ENCODE data around the gene ARL8B. TPM values are rescaled to one million over a fixed set of nuclear protein-coding genes. Genes with fewer than 3 reads are reported as not detected.

The ARL8B gene
- total and polyA plus RNA-seq, 9 donors = 27.1 to 70.6 (median 49.8) TPM

- Histone ChIP-seq H3K27ac (no peak overlapping the region), H3K9me3 (no peaks in the 10 kb centered on the region), H3K36me3 (no peaks in the 10 kb centered on the region), H3K4me1 (ENCODE audit: insufficient read depth) (peaks cover 10% of the 10 kb centered on the region), H3K4me3 (no peak overlapping the region), H3K27me3 (no peaks in the 10 kb centered on the region)
- TF ChIP-seq POLR2A (IDR thresholded peaks at IDR 0.05) (no peak), EP300 (IDR thresholded peaks at IDR 0.05) (no peak), CTCF (IDR thresholded peaks at IDR 0.05) (no peak)
- no peak for DNase-seq
- 78 to 91% (median 87%) methylated on average over 3 of the region's 3 CpGs for WGBS, 3 donors
- intact Hi-C loops (cut with DNase I) = no loop called here
Measured at GRCh38 chr3:5134019-5134391, 11.9 kb downstream of the ARL8B start.

GRCh38 chr3:5134499-5134898, 12.4 kb downstream of the ARL8B start:
- Histone ChIP-seq H3K27ac (no peak overlapping the region), H3K27me3 (no peaks in the 10 kb centered on the region), H3K4me1 (ENCODE audit: insufficient read depth) (peaks cover 8% of the 10 kb centered on the region), H3K36me3 (no peaks in the 10 kb centered on the region), H3K4me3 (no peak overlapping the region), H3K9me3 (no peaks in the 10 kb centered on the region)
- WGBS, 3 donors = 75 to 87% (median 87%) methylated on average over 3 of the region's 3 CpGs
- intact Hi-C loops (cut with DNase I) = no loop called here
- TF ChIP-seq CTCF (IDR thresholded peaks at IDR 0.05) = no peak
- no peak for TF ChIP-seq POLR2A (IDR thresholded peaks at IDR 0.05)
- TF ChIP-seq EP300 (IDR thresholded peaks at IDR 0.05) = no peak
- no peak for DNase-seq

- H3K9me3 ChIP-seq = no peaks in the 10 kb centered on the region
- no peaks in the 10 kb centered on the region for H3K36me3 ChIP-seq
- H3K27ac ChIP-seq = no peak overlapping the region
- H3K4me3 ChIP-seq = no peak overlapping the region
- H3K4me1 ChIP-seq (ENCODE audit: insufficient read depth) = peaks cover 5% of the 10 kb centered on the region
- H3K27me3 ChIP-seq = no peaks in the 10 kb centered on the region
- DNase-seq = no peak
- WGBS, 3 donors = 72 to 76% (median 76%) methylated on average over 6 of the region's 6 CpGs
- intact Hi-C loops (cut with DNase I) = no loop called here
- no peak for TF ChIP-seq CTCF (IDR thresholded peaks at IDR 0.05)
- TF ChIP-seq POLR2A (IDR thresholded peaks at IDR 0.05) = no peak
- TF ChIP-seq EP300 (IDR thresholded peaks at IDR 0.05) = no peak
Measured at GRCh38 chr3:5136211-5136918, 14.3 kb downstream of the ARL8B start.

- 90 to 94% (median 91%) methylated on average over 2 of the region's 2 CpGs for WGBS, 3 donors
- no peak for DNase-seq
- no peak for TF ChIP-seq CTCF (IDR thresholded peaks at IDR 0.05)
- no peak for TF ChIP-seq EP300 (IDR thresholded peaks at IDR 0.05)
- TF ChIP-seq POLR2A (IDR thresholded peaks at IDR 0.05) = no peak
- no peak overlapping the region for H3K27ac ChIP-seq
- intact Hi-C loops (cut with DNase I) = no loop called here
- H3K36me3 ChIP-seq = no peaks in the 10 kb centered on the region
- peaks cover 5% of the 10 kb centered on the region for H3K4me1 ChIP-seq (ENCODE audit: insufficient read depth)
- no peaks in the 10 kb centered on the region for H3K27me3 ChIP-seq
- no peak overlapping the region for H3K4me3 ChIP-seq
- H3K9me3 ChIP-seq = no peaks in the 10 kb centered on the region
Measured at GRCh38 chr3:5136919-5137429, 14.9 kb downstream of the ARL8B start.

Measured in ovary (tissue), 9 donors.